AG08395 (cell line): ENCODE measurements around the gene NTM.

Source experiments
- DNase-seq: peaks from one replicate; pipeline ENCODE4 v3.0.0; 2012; ENCODE audit warnings: mixed read lengths, low spot score

Gene NTM

GRCh38 chr11:132008226-132008625 is 637.8 kb downstream of the NTM start:
- DNase-seq = no peak

GRCh38 chr11:132008872-132009271 is 638.5 kb downstream of the NTM start:
- DNase-seq = no peak

- no peak for DNase-seq
These were observed 649.6 kb downstream of the NTM start for GRCh38 chr11:132020001-132020400.

- no peak for DNase-seq
These were observed 651.9 kb downstream of the NTM start for GRCh38 chr11:132022285-132022684.

- peak; percentile 60 for DNase-seq
These were observed 652.5 kb downstream of the NTM start for GRCh38 chr11:132022733-132023478.

- DNase-seq = peak; percentile 73
These were observed 654.3 kb downstream of the NTM start for GRCh38 chr11:132024587-132025295.

GRCh38 chr11:132026746-132027145 is 656.3 kb downstream of the NTM start:
- no peak for DNase-seq

- DNase-seq = peak; percentile 32
These were observed 658.2 kb downstream of the NTM start for GRCh38 chr11:132028380-132029240.

- DNase-seq = no peak
These were observed 660.5 kb downstream of the NTM start for GRCh38 chr11:132030896-132031295.

- DNase-seq = peak; percentile 38
These were observed 662.1 kb downstream of the NTM start for GRCh38 chr11:132032555-132032954.

- DNase-seq = no peak
These were observed 662.6 kb downstream of the NTM start for GRCh38 chr11:132033051-132033450.

GRCh38 chr11:132035228-132035627 is 664.8 kb downstream of the NTM start:
- no peak for DNase-seq

GRCh38 chr11:132035766-132036165 is 665.4 kb downstream of the NTM start:
- no peak for DNase-seq

- DNase-seq = no peak
These were observed 665.8 kb downstream of the NTM start for GRCh38 chr11:132036220-132036619.

- DNase-seq = no peak
These were observed 666.5 kb downstream of the NTM start for GRCh38 chr11:132036746-132037466.

- no peak for DNase-seq
These were observed 667.0 kb downstream of the NTM start for GRCh38 chr11:132037467-132037862.

- no peak for DNase-seq
These were observed 667.5 kb downstream of the NTM start for GRCh38 chr11:132037956-132038355.

GRCh38 chr11:132039521-132039920 is 669.1 kb downstream of the NTM start:
- DNase-seq = no peak

GRCh38 chr11:132042296-132042695 is 671.9 kb downstream of the NTM start:
- no peak for DNase-seq

- DNase-seq = no peak
These were observed 673.3 kb downstream of the NTM start for GRCh38 chr11:132043714-132044113.

GRCh38 chr11:132045107-132045506 is 674.7 kb downstream of the NTM start:
- DNase-seq = no peak

GRCh38 chr11:132046288-132046865 is 676.0 kb downstream of the NTM start:
- DNase-seq = no peak
